ENCODE results near the gene GPR27. TPM values are rescaled to one million over a fixed set of nuclear protein-coding genes. Genes with fewer than 3 reads are reported as not detected.

Gene GPR27
- total RNA-seq, 2 donors from 2014 or later, result 0.61 to 2.2 TPM

GRCh38 chr3:71752831-71753700, 589 bp upstream of the GPR27 start:
- no peak for TF ChIP-seq CTCF (IDR thresholded peaks at IDR 0.05)
- peak overlapping the region; percentile 30 for H3K4me3 ChIP-seq
- intact Hi-C loops (cut with DNase I), result no loop called here
- H3K27ac ChIP-seq, result no peak overlapping the region
- no peaks in the 10 kb centered on the region for H3K36me3 ChIP-seq
- peak overlapping the region in 1 of 2 donors; percentile 12 for H3K9ac ChIP-seq (ENCODE audit: low read depth in 2 of 2, low read length in 2 of 2)
- H3K9me3 ChIP-seq, result no peaks in the 10 kb centered on the region
- no peaks in the 10 kb centered on the region for H3K4me1 ChIP-seq
- H3K27me3 ChIP-seq, result peaks cover 11% of the 10 kb centered on the region
- no peak for DNase-seq

- no peak overlapping the region for H3K9ac ChIP-seq (ENCODE audit: low read depth in 2 of 2, low read length in 2 of 2)
- DNase-seq, result no peak
- no peaks in the 10 kb centered on the region for H3K4me1 ChIP-seq
- intact Hi-C loops (cut with DNase I), result no loop called here
- no peak overlapping the region for H3K27ac ChIP-seq
- peak overlapping the region; percentile 30 for H3K4me3 ChIP-seq
- no peak for TF ChIP-seq CTCF (IDR thresholded peaks at IDR 0.05)
- peaks cover 11% of the 10 kb centered on the region for H3K27me3 ChIP-seq
- no peaks in the 10 kb centered on the region for H3K9me3 ChIP-seq
- no peaks in the 10 kb centered on the region for H3K36me3 ChIP-seq
Measured at GRCh38 chr3:71754610-71755253, 1.1 kb downstream of the GPR27 start.

GRCh38 chr3:71758091-71758490, 4.4 kb downstream of the GPR27 start:
- TF ChIP-seq CTCF (IDR thresholded peaks at IDR 0.05), result no peak
- Histone ChIP-seq H3K27ac (no peak overlapping the region), H3K27me3 (peaks cover 5% of the 10 kb centered on the region), H3K4me3 (no peak overlapping the region), H3K9me3 (no peaks in the 10 kb centered on the region), H3K4me1 (no peaks in the 10 kb centered on the region), H3K9ac (ENCODE audit: low read depth in 2 of 2, low read length in 2 of 2) (no peak overlapping the region), H3K36me3 (no peaks in the 10 kb centered on the region)
- intact Hi-C loops (cut with DNase I), result no loop called here
- DNase-seq, result no peak

GRCh38 chr3:71759401-71759800, 5.7 kb downstream of the GPR27 start:
- Histone ChIP-seq H3K4me1 (no peaks in the 10 kb centered on the region), H3K9me3 (no peaks in the 10 kb centered on the region), H3K4me3 (no peak overlapping the region), H3K36me3 (no peaks in the 10 kb centered on the region), H3K27ac (no peak overlapping the region), H3K9ac (ENCODE audit: low read depth in 2 of 2, low read length in 2 of 2) (no peak overlapping the region), H3K27me3 (peaks cover 3% of the 10 kb centered on the region)
- TF ChIP-seq CTCF (IDR thresholded peaks at IDR 0.05), result no peak
- intact Hi-C loops (cut with DNase I), result no loop called here
- DNase-seq, result no peak

- Histone ChIP-seq H3K9me3 (no peaks in the 10 kb centered on the region), H3K36me3 (no peaks in the 10 kb centered on the region), H3K27ac (no peak overlapping the region), H3K4me1 (no peaks in the 10 kb centered on the region), H3K4me3 (no peak overlapping the region), H3K9ac (ENCODE audit: low read depth in 2 of 2, low read length in 2 of 2) (no peak overlapping the region), H3K27me3 (no peaks in the 10 kb centered on the region)
- DNase-seq, result no peak
- intact Hi-C loops (cut with DNase I), result no loop called here
- no peak for TF ChIP-seq CTCF (IDR thresholded peaks at IDR 0.05)
Measured at GRCh38 chr3:71760140-71760539, 6.5 kb downstream of the GPR27 start.

All from colonic mucosa (tissue), 4 donors.